HG03460 (cell line): ENCODE results near the gene MTHFD1L.

Experiments used
- ATAC-seq: cut with Tn5 transposase; IDR thresholded peaks from one replicate; pipeline ENCODE4 v1.9.1; 2021; ENCODE audit not compliant: unreplicated experiment

MTHFD1L gene

DNA sequence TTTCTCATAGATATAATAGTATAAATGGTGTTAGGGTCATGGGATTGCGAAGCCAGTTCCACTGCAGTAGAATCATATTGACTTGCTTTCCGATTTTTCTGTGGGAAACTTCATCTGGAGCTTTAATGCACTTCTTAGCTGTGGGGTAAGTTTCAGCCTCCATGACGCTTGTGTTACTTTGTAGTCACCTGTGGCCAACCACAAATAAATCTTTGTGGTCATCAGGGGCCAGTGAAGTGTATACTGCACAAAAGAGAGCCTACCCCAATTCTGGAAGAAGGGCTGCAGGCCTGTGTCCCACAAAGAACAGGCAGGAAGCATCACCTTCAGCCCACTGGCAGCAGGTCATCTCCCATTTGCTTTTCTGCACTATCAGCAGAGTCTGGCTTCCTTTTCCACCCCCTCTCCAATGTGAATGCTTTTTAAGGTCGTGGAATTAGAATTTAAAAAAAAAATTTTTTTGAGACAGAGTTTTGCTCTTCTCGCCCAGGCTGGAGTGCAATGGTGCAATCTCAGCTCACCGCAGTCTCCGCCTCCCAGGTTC lies 32.0 kb downstream of the MTHFD1L start:
- ATAC-seq = no peak

- ATAC-seq = no peak
Measured at GRCh38 chr6:150898399-150899170, 33.1 kb downstream of the MTHFD1L start.

DNA sequence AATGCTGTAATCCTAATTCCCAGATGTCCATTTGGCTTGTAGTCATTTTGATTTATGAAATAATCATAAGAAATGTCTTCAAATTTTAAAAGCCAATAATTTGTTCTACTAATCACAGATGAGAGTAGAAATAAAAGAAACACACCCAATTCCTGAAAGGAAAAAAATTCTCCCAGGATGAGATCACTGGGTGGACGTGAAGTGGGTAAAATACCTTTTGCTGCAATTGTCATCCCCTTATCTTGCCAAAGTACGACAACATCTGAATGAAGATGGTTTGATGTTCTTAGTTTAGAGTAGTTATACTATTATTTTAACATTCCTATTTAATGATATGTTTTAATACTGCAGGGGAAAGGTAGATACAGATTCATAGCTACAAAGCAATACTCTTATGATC lies 33.7 kb downstream of the MTHFD1L start:
- no peak for ATAC-seq

GRCh38 chr6:150900049-150900448 lies 34.5 kb downstream of the MTHFD1L start:
- no peak for ATAC-seq

DNA sequence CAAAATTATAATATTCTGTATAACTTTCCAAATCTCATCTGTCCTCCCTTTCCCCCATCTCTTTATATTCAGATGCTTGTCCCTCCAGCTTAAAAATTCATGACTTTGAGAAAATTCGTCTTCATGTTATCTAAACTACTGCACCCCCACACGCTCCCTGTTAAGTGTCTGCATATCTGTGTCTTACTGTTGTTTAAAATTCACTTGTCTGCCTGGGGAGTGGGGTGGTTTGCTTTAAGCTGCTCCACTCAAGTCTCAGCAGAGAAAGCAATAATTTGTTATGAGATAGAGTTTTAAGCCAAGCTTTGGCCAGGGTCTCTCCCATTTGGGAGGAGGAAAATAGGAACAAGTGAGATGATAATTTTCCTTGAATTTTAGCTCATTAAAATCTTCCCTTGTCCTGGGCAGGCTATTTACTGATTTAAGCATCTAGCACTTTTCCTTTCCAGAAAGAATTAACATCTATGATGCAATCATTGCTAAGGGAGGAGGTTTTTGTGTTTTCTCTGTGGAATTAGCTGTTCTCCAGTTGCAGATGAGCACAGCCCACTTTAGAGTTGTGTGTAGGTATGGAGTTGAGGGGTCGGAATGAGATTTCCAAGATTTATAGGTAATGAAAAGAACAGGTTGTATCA lies 36.8 kb downstream of the MTHFD1L start:
- ATAC-seq = no peak

- ATAC-seq = no peak
Measured at GRCh38 chr6:150905769-150906168, 40.3 kb downstream of the MTHFD1L start.

GRCh38 chr6:150906641-150907326 lies 41.3 kb downstream of the MTHFD1L start:
- ATAC-seq = no peak

DNA sequence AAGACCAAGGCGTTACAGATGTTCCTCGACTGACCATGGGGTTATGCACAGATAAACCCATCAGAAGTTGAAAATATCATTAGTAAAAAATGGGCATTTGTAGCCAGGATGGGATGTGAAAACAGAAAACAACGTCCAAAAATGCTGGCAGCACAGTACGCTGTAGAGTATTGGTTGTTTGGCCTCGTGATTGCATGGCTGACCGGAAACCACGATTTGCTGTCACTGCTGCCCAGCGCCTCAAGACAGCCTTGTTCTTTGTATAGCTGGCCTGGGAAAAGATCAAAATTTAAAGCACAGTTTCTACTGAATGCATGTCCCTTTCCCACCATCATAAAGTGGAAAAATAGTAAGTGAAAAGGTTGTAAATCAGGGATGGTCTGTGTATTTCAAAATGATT lies 41.9 kb downstream of the MTHFD1L start:
- ATAC-seq = no peak

- no peak for ATAC-seq
Measured at GRCh38 chr6:150908901-150909300, 43.4 kb downstream of the MTHFD1L start.

DNA sequence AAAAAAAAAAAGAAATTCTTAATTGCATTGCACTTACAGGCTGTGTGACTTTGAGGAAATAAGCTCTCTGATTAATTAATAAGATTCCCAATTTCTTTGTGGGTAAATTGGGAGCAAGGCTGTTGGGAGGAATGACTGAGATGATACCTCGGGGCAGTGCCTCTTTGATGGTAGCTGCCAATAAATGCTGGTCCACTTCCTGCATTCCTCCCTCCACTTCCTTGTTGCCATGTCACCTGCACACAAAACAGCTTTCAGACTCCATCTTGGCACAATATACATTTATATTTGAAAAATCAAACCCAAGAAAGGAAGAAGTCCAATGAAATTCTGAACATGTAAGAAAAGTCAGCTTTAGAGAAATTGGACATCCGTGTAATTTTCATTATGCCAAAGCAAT lies 45.1 kb downstream of the MTHFD1L start:
- ATAC-seq = no peak

DNA sequence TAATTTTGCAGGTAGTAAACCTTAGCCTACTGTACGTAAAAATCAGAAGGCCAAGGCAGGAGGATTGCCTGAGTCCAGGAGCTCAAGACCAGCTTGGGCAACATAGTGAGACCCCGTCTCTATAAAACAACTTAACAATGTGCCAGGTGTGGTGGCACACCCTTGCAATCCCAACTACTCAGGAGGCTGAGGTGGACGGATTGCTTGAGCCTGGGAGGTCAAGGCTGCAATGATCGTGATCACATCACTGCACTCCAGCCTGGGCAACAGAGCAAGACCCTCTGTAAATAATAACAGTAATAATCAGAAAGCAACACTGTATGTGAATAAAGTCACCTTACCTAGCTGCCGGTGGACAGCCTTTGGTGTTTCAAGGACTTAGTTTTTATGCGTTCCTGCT lies 48.9 kb downstream of the MTHFD1L start:
- no peak for ATAC-seq

- no peak for ATAC-seq
Measured at GRCh38 chr6:150915131-150915879, 49.8 kb downstream of the MTHFD1L start.

DNA sequence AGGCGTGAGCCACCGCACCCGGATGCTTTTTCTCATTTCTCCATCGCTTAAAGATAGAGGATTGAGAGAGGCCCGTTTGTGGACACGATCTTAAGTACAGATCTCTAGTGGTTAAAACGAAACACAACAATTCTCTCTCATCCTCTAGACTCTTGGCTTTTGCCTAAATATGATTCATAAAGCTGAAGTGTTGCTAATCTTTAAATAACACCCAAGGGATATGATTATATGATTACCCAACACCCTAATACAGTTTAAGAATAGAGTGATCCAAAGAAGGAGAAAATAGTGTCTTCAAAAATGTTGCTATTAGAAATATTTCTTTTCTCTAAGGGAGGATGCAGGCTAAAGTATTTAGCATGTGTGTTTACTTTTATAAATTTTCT lies 50.4 kb downstream of the MTHFD1L start:
- no peak for ATAC-seq

- ATAC-seq = no peak
Measured at GRCh38 chr6:150919938-150920337, 54.4 kb downstream of the MTHFD1L start.

GRCh38 chr6:150922137-150922536 lies 56.6 kb downstream of the MTHFD1L start:
- no peak for ATAC-seq

GRCh38 chr6:150924808-150925589 lies 59.5 kb downstream of the MTHFD1L start:
- ATAC-seq = no peak

- ATAC-seq = no peak
Measured at GRCh38 chr6:150925590-150925928, 60.1 kb downstream of the MTHFD1L start.

GRCh38 chr6:150925976-150926375 lies 60.5 kb downstream of the MTHFD1L start:
- no peak for ATAC-seq

DNA sequence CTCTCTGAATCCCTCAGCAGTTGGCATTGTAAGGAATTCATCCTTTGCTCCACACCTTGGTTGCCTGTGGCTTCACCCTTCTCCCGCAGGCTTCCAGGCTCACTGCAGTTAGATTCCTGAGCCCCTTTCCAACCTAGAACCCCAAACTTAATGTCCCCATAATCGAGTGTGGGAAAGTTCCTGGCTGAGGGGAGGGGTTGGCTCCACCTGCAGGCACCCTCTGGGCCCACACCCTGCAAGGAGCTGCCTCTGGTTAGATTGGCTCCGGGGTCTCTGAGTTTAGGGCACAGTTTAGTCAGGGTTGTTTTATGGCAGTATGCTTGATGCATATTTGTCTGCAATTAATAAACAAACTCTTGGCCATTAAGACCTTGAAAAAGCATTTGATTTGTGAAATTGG lies 63.4 kb downstream of the MTHFD1L start:
- no peak for ATAC-seq

DNA sequence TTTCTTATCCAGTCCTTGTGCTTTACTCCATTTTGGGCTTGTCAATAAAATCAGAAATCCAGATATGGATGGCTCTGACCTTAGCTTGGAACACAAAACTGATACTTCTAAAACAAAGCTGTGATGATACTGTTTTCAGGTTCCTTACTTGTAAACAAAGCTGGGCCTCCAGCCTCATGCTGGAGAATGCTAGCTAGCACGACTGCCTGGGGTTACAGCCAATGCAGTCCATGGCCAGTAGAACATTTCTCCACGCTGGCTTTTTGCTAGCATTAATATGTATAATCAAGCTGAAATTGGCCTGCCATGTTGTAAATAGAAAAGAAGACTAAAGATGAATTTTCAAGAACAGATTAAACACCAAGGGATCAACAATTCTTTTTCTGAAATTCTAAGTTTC lies 63.9 kb downstream of the MTHFD1L start:
- no peak for ATAC-seq

DNA sequence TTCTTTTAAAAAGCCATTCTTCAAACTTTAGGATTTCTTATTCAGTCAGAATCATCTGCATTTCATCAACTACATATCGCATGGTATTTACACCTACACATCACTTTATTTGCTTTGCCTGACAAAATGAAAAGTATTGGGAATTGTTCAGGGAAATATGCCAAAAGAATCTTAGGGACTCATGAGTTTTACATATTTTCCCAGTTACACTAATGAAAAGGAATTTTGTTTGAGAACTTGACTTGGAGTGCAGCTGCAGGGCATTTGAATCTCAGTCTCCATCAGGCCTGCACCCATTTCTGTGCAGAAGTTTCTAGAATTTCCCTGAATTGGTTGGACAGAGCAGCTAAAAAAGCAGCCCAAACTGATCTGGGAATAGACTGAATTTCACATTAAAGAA lies 65.3 kb downstream of the MTHFD1L start:
- no peak for ATAC-seq
